ENCODE measurements around the gene CENPF.
"Not testable (repeated sequence)": the region's sequence is repeated elsewhere in the genome, so short reads cannot be mapped to it uniquely, and the experiment has no call there.

Gene CENPF

DNA sequence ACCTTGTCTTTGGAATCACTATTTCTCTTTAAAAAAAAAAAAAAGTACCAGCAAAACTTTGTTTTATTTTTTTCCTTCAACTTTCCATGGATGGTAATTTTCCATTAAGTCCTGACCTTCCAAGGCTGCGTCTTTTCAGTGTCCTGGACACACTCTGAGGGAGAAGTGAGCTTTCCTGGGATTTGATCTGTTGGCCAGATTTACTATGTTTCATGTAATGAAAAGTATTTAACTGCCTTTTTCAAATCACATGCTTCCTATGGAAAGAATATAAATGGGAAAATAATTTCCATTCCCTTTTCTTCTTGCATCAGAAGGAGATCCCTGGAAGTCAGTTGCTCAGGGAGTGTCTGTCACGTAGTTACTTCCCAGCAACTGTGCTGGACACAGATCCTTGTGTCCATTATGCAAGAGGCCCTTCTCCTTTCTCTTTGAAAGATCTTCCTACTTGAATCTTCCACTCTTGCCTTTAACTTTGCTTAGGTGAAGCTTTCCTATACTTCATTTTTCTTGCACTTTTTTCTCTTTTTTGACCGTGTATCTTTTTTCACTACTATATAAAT is 59.3 kb downstream of the CENPF start:
- no peak for DNase-seq

DNA sequence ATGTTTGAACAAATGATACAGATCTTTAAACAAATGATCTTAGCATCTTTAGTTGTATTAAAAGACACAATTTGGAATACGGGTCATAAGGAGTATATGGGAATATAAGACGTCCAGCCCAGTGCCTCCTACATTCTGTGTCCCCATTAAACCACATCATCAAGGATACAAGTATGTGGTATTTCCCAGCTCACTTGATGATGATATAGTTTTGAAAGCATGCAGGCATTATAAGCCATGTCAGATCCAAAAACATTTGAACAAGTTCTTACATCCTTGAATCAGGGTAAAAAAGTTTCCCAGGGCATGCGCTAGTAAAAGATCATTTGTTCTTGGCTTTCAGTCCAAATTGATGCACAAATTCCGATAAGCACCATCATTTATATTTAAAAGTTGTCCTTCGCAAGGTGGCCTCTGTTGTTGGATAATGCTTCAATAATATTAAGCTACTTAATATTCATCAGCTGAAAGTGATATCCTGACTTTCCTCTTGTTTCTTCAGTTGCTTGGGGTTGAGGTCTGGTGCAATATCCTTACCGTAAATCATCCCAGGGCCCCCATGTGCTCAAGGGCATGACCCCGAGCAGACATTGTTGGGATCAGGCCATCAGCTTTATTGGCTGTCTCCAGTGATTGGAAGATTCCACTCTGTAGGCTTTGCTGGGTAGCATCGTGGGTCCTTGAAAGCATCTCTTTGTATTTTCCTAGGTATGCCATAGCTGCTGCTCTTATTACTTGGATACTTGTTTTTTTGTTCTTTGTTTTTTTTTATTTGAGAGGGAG is 61.8 kb downstream of the CENPF start:
- no peak for DNase-seq

DNA sequence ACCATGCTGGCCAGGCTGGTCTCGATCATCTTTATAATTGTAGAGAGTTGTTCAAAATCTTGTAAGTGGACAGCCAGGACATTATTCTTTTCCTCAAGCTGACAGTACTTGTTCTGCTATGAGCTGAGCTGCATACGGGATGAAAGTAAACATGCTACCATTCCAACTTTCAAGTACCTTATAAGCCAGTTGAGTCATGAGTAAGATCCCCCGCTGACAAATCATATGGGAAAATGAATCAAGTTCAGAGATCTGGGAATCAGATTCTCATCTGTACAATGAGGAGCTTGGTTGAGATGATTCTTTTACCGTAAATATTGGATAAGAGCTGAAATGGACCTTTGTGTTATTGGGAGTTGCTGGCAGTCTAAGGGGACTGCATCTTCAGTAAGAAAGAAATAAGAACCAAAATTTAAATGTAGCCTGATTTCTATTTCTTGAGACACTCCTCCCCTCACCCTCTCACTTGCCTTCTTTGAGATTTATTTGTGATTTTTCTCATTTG is 62.7 kb downstream of the CENPF start:
- DNase-seq, result no peak

DNA sequence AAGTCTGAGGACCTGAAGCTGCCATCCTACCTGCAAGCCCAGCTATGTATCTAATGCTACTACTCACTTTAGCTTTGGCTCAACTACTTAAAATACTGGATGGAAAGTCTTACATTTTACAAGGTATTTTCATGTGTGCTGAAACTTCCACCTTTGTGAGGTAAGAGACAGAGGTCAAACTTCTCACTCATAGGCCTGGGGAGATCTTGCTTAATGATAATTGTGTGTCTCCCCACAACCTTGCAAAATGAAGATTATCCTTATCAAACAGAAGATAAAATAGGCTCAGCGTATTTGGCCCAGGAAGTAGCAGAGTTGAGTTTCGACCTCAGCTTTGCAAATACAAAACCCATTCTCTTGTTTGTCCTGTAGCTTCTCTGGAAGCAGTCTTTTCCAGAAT is 63.7 kb downstream of the CENPF start:
- no peak for DNase-seq

DNA sequence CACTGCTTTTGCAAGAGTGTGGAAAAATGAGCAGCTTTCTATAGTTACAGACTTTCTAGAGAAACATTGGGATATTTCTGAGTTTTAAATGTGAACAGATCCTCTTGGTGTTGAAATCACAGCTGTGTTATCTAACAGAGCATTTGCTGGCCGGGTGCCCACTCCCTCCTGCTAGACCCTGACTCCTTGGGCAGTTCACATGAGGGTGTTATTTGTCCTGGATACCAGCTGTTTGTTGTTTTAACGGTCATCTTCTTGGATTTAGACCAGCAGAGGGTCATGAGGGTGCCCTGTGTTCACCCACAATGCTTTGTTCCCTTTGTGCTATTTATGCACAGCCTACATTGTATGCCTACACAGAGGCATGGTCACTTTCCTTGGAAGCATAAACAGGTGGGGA is 67.1 kb downstream of the CENPF start:
- no peak for DNase-seq

DNA sequence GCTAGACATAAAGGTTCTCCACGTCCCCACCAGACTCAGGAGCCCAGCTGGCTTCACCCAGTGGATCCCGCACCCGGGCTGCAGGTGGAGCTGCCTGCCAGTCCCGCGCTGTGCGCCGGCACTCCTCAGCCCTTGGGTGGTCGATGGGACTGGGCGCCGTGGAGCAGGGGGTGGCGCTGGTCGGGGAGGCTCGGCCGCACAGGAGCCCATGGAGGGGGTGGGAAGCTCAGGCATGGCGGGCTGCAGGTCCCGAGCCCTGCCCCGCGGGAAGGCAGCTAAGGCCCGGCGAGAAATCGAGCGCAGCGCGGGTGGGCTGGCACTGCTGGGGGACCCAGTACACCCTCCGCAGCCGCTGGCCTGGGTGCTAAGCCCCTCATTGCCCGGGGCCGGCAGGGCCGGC is 70.0 kb downstream of the CENPF start:
- DNase-seq, result not testable (repeated sequence)

DNA sequence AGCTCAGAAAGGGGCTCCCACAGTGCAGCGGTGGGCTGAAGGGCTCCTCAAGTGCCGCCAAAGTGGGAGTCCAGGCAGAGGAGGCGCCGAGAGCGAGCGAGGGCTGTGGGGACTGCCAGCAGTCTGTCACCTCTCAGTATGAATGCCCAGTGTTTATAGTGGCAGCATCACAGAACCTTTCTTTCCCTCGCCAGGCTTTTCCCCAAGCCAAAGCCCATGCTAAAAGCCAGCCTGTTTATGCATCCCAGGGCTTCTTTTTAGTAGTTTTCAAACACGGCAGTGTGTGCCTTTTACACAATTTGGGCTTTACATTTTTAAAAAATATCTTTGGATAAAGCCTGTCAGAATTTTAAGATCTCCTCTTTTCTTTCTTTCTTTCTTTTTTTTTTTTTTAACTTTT is 70.6 kb downstream of the CENPF start:
- DNase-seq, result no peak

DNA sequence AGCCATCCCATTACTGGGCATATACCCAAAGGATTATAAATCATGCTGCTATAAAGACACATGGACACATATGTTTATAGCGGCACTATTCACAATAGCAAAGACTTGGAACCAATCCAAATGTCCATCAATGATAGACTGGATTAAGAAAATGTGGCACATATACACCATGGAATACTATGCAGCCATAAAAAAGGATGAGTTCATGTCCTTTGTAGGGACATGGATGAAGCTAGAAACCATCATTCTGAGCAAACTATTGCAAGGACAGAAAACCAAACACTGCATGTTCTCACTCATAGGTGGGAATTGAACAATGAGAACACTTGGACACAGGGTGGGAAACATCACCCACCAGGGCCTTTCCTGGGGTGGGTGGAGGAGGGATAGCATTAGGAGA is 72.5 kb downstream of the CENPF start:
- not testable (repeated sequence) for DNase-seq

DNA sequence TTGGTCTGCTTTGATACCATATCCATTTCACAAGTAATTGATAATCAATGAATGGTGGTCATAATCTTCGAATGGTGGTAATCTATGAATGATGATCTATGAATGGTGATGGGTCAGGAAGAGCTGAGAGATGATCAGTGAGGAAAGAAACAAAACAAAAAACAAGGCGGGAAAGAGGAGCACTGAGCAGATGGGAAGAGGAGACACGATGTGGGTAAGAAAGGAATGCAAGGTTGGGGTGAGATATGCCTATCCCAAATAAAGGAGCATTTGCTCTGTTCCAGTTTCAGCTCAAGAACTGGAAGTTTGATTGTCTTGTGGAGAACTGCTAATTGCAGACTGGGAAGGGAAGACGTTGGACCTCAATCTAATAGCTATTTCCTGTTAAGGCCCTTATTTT is 73.8 kb downstream of the CENPF start:
- no peak for DNase-seq

DNA sequence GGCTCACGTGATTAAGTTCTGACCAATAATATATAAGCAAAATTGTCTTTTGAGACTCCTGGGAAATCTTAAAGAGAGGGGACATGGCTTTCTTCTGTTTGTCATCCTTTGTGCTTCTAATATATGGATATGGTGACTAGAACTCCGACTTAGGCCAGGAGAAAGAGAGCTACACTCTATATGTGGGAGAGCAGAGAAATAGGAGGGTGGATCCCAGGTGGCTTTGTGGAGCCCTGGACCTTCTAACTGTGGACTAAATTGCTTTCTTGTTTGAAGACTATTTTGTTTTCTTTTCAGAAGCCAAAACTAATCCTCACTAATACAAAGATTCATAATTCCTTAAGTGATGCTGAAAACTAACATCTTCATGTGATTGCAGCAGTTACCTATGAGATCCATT is 75.0 kb downstream of the CENPF start:
- DNase-seq, result no peak

DNA sequence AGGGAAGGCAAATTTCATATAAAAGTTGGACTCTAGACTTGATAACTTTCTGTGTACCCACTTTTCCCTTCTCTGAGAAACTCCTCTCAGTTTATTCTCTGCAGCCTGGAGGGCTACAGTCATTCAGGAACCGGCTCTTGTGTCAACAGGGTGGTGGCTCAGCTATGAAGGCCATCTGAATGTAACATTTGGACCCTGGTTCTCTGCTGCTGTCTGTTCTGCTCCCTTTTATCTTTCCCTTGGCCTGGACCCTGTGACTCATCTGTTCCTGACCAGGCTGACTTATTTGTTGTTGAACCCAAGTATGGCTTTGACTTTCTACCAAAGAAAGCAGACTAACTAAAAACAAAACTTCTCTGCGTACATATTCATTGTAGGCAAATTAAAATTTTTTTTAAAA is 75.4 kb downstream of the CENPF start:
- DNase-seq, result no peak

DNA sequence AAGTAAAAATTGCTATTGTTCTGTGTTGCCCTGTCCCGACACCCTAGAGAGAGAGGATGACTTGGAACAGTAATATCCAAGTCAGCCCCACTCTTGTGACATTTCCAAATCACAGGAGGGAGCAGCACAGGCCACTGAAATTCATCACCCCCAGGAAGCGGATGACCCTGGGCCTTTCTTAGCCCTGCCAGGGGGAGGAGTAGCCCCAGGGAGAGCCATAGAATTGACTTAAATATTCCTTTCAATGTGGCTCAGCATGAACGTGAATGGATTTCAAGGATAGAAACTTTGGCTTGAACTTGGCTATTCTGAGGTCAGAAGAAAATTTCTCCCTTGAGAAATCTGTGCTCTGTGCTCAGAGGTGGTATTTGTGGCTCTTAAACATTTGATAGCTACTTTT is 80.6 kb downstream of the CENPF start:
- DNase-seq, result no peak

DNA sequence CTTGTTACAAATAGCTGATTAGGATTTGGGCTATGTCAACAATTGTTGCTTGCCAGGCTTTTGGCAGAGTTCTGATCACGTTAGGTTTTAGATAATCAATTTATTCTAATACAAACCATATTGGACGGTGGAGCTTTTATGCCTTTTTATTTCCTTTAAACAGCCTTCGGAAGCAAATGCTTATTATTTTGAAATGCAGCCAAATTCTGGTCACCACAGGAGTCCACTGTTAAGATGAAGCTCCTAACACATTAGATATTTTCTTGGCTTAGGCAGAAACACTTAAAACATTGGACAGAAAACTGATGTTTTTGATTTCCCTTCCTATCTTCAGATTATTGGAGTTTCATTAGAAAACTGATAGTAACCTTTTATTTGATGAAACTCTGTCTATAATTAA is 82.9 kb downstream of the CENPF start:
- DNase-seq, result no peak

DNA sequence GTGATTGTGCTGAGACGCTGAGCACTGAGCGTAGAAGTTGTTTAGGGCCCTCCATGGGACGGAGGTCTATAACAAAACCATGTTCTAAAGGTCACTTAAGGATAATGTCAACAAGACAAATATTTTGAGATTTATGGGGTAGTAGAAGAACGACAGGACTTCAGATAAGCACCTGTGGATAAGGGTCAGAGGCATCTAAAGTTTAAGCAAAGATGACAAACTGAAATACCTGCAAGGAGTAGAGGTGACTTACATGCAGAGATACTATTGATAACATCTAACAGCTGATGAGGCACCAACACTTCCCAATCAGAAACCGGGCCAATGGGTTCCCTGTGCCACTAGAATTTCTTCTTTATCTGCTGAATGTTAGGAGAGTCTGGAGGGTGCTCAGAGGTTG is 83.5 kb downstream of the CENPF start:
- no peak for DNase-seq

DNA sequence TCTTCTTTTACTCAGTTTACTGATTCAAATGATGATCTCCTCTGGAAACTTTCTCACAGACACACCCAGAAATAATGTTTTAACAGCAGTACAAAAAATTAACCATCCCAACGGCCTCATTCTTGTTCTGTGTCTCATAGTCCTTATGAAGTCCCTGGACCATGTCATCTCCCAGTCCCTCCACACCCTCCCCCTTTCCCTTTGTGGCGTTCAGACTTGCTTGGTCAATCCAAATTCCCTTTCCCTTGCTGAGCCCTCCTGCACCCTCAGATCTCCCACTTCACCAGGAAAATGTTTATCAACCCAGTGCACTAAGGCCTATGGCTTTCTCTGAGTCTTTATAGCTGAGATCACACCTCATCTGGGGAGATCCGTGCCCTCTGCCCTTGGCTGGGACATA is 85.9 kb downstream of the CENPF start:
- no peak for DNase-seq

DNA sequence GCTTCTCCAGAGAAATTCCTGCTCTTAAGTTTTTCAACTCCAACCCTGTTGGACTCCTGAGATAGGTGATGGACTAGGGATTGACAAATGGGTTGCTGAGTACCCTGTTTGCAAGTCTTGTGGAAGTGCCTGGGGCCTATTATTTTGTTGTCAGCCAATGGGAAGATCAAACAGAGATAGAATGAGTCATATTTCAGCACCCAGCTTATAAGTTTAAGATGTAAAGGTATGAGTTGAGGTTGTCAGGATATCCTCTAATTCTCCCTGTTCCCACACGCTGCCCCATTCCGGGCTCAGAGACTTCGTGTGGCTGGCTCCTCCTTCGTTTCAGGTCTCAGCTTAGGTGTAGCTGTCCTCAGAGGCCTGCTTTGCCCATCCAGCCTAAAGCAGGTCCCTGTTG is 91.8 kb downstream of the CENPF start:
- DNase-seq, result no peak

DNA sequence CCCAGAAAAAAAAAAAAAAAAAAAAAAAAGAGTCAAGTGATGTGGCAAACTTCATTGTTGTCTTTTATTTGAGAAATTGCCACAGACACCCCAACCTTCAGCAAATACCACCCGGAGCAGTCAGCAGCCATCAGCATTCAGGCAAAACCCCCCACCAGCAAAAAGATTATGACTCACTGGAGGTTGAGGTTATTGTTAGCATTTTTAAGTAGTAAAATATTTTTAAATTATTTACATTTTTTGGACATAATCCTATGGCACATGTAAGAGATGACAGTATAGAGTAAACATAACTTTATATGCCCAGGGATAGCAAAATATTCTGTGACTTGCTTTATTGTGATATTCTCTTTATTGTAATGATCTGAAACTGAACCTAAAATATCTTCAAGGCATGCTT is 95.6 kb downstream of the CENPF start:
- DNase-seq, result no peak

DNA sequence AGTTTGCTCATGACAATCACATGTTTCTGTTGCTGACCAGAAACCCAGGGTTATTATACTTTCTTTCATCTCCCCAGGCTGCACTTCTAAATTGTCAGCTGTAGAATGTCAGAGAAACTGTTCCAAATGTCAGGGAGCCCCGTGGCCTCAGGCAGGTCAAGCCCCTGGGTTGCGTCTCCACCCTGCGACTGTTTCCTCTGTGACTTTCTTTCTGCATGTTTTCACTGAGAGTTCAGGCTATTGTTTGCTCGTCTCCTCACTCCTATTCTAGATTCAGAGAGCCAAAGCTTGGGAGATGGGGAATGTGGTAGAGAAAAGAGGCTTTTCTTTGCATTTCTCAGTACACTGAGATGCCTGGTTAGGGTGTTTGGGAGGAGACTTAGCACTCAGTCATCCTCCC is 97.4 kb downstream of the CENPF start:
- DNase-seq, result no peak

DNA sequence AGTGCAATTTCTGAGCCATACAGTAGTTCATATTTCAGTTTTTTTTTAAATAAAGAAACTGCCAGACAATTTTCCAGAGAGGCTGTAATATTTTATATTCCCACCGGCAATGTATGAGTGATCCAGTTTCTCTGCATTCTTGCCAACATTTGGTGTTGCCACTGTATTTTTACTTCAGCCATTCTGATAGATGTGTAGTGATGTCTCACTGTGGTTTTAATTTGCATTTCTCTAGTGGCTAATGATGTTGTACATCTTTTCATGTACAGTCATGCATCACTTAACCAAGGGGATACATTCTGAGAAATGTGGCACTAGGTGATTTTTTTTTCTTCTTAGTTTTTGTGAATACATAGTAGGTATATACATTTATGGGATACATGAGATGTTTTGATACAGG is 99.6 kb downstream of the CENPF start:
- no peak for DNase-seq

DNA sequence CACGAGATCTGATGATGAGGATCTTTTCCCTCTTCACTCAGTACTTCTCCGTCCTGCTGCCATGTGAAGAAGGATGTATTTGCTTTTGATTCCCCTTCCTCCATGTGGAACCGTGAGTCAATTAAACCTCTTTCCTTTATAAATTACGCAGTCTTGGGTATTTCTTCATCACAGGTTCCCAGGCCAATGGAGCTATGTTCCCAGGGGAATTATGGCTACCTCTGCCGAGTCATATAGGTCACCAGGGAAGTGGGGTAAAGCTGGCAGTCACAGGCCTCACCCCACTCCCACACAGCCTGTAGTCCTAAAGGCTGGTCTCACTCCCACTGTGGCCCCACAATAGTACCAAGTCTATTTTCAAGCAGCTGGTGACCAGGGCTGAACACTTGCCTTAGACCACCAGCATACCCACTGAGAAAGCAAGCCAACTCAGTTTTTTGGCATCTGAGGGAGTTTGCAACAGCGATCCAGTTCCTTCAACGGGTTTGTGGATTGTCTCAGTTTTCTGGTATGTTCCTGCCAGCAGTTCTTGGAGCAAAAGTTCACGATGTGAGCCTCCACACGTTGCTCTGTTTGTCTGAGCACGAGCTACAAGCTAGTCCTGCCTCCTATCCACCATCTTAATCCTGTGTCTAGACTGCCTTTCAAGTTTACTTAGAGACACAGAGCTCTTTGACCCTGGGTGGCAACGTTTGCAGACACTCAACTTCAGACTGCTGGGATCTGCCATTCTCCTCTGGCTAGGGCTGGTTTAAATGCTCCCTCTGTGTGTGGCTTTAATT is 104.5 kb downstream of the CENPF start:
- no peak for DNase-seq

DNA sequence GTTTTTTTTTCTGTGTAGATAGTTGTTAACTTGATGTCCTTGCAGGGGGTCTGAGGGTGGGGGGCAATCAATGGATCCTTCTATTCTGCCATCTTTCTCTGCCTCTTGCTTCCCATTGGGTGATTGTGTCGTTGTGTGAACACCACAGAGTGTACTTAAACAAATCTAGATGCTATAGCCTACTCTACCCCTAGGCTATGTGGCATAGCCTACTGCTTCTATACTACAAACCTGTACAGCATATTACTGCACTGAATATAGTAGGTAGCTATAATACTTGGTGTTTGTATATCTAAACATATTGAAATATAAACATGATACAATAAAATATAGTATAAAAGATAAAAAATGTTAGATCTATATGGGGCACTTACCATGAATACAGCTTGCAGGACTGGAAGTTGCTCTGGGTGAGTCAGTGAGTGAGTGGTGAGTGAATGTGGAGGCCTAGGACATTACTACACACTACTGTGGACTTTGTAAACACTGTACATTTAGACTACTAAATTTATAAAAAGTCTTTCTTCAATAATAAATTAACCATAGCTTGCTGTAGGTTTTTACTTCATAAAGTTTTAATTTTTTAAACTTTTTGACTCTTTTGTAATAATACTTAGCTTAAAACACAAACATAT is 105.4 kb downstream of the CENPF start:
- DNase-seq, result no peak

DNA sequence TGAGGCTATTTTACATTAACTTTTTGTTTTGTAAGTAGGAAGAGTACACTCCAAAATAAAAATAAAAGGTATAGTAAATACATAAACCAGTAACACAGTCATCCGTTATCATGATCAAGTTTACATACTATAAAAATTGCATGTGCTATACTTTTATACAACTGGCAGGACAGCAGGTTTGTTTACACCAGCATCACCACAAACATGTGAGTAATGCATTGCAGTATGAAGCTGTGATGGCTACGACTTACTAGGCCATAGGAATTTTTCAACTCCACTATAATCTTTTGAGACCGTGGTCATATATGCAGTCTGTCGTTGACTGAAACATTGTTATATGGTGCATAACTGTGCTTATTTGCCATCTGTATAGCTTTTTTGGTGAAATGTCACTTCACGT is 106.2 kb downstream of the CENPF start:
- DNase-seq, result no peak

DNA sequence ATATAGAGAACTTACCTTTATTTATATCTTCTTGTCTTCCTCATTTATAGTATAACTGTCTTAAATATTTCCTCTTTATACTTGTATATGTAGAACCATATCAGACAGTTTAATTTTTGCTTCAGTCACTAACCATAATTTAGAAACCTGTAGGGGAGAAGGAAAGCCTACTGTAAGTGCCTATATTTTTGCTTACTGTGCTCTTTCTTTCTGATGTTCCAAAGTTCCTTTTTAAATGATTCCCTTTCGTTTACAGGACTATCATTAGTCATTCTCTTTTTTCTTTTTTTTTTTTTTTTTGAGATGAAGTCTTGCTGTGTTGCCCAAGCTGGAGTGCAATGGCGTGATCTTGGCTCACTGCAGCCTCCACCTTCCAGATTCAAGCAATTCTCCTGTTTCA is 109.7 kb downstream of the CENPF start:
- no peak for DNase-seq
